Right lobe of liver (tissue), 6 donors: Measurements from ENCODE around the gene WNK2. TPM values are rescaled to one million over a fixed set of nuclear protein-coding genes. Genes with fewer than 3 reads are reported as not detected.

ENCODE experiments used
- ATAC-seq, 4 donors: fragments of 200-7000 bp; cut with Tn5 transposase; one replicate each; pipeline ENCODE4 v1.9.1; 2020; ENCODE audit warnings: mild to moderate bottlenecking in 4 of 4, moderate library complexity in 4 of 4
- DNase-seq, 3 donors: peaks; one replicate each; pipeline ENCODE4 v3.0.0-alpha.2; 2020
- H3K27ac ChIP-seq, 3 donors: fragments of 200-600 bp; one replicate each; pipeline ENCODE4 v1.8.0; 2022
- H3K27me3 ChIP-seq, 2 donors: fragments of 200-600 bp; one replicate each; pipeline ENCODE4 v1.8.0; 2022
- H3K36me3 ChIP-seq, 4 donors: fragments of 200-600 bp; sonication (generic) in 1 of 4; one replicate each; pipeline versions ENCODE4 v1.5.1 to v1.8.0; 2017 to 2022; ENCODE audit warnings: control low read depth in 1 of 4
- H3K4me1 ChIP-seq, 4 donors: fragments of 200-600 bp; sonication (generic) in 1 of 4; one replicate each; pipeline versions ENCODE4 v1.5.1 to v1.8.0; 2017 to 2022; ENCODE audit warnings: control low read depth in 1 of 4
- H3K4me3 ChIP-seq, 3 donors: fragments of 200-600 bp; one replicate each; pipeline ENCODE4 v1.8.0; 2022
- H3K9me3 ChIP-seq, 4 donors: fragments of 200-600 bp; sonication (generic) in 1 of 4; one replicate each; pipeline versions ENCODE4 v1.5.1 to v1.8.0; 2017 to 2022; ENCODE audit warnings: control low read depth in 1 of 4
- CTCF ChIP-seq, 4 donors: fragments of 200-600 bp in 3 of 4; fragments of 450-650 bp in 1 of 4; IDR thresholded peaks; one replicate each; pipeline versions ENCODE4 v1.5.1 to v1.8.0; 2016 to 2022; ENCODE audit warnings: antibody characterized with exemption in 4 of 4, mild to moderate bottlenecking in 2 of 4
- POLR2A ChIP-seq: fragments of 450-650 bp; IDR thresholded peaks from one replicate; pipeline ENCODE4 v1.6.1; 2017; ENCODE audit warnings: antibody characterized with exemption, mild to moderate bottlenecking
- WGBS: methylation state at CpG from one replicate; pipeline ENCODE4 v1.1.6; 2018; ENCODE audit warnings: low coverage, low lambda C conversion rate; ENCODE audit not compliant: insufficient coverage; ENCODE audit errors: missing lambda C conversion rate; 5-methylcytosine and 5-hydroxymethylcytosine counted together
- intact Hi-C, 2 donors: fragments of 100-400 bp; cut with DNase I; formaldehyde crosslinking; loops; one replicate each; pipeline versions ENCODE4 v1.11.2 to v1.14.1; 2022
- total RNA-seq, 6 experiments: library from RNA; depleted of rRNA in 2 of 6; stranded (reverse); fragments of >200 nt in 2 of 6; fragmentation: NEBNext Ultra II Directional in 3 of 6; extraction: Animal tissue kit (Norgen Biotek cat#: 25700) in 3 of 6; gene quantifications; one replicate each; pipeline versions ENCODE4 v1.1.0 to v1.2.4, GENCODE V29; 2016 to 2023
- donor health status: DM: no; HTN: yes; CAD: no.
- donor health status: DM: no; HTN: no; CAD: no.
- donor health status: DM: no; HTN: no; CAD: no.
- donor health status: DM: no; HTN: yes; CAD: no.
- donor health status: DM: no; HTN: yes; CAD: no.

The WNK2 gene
- total RNA-seq, 6 experiments from 2014 or later, result 0.43 to 3.6 (median 1.3) TPM

GRCh38 chr9:93182572-93182971, 1.4 kb upstream of the WNK2 start:
- Histone ChIP-seq H3K4me1 (peaks cover 0 to 12% (median 0%) of the 10 kb centered on the region in 4 donors), H3K27me3 (peaks cover 0 to 13% of the 10 kb centered on the region in 2 donors), H3K9me3 (no peaks in the 10 kb centered on the region), H3K4me3 (no peak overlapping the region), H3K27ac (no peak overlapping the region), H3K36me3 (no peaks in the 10 kb centered on the region)
- intact Hi-C loops, result no loop called here
- WGBS, result 59% methylated on average over 6 of the region's 6 CpGs
- no peak for TF ChIP-seq CTCF (IDR thresholded peaks at IDR 0.05)
- TF ChIP-seq POLR2A, result no peak
- DNase-seq (no peak), ATAC-seq (no peak)

GRCh38 chr9:93183131-93183662, 742 bp upstream of the WNK2 start:
- TF ChIP-seq POLR2A, result no peak
- no peak for TF ChIP-seq CTCF (IDR thresholded peaks at IDR 0.05)
- Histone ChIP-seq H3K4me3 (peak overlapping the region in 1 of 3 donors; percentile 46), H3K9me3 (no peaks in the 10 kb centered on the region), H3K27ac (no peak overlapping the region), H3K27me3 (peaks cover 0 to 13% of the 10 kb centered on the region in 2 donors), H3K4me1 (peaks cover 0 to 12% (median 0%) of the 10 kb centered on the region in 4 donors), H3K36me3 (no peaks in the 10 kb centered on the region)
- DNase-seq, result no peak
- no peak for ATAC-seq
- intact Hi-C loops, result no loop called here
- WGBS, result 76% methylated on average over 3 of the region's 5 CpGs

DNA sequence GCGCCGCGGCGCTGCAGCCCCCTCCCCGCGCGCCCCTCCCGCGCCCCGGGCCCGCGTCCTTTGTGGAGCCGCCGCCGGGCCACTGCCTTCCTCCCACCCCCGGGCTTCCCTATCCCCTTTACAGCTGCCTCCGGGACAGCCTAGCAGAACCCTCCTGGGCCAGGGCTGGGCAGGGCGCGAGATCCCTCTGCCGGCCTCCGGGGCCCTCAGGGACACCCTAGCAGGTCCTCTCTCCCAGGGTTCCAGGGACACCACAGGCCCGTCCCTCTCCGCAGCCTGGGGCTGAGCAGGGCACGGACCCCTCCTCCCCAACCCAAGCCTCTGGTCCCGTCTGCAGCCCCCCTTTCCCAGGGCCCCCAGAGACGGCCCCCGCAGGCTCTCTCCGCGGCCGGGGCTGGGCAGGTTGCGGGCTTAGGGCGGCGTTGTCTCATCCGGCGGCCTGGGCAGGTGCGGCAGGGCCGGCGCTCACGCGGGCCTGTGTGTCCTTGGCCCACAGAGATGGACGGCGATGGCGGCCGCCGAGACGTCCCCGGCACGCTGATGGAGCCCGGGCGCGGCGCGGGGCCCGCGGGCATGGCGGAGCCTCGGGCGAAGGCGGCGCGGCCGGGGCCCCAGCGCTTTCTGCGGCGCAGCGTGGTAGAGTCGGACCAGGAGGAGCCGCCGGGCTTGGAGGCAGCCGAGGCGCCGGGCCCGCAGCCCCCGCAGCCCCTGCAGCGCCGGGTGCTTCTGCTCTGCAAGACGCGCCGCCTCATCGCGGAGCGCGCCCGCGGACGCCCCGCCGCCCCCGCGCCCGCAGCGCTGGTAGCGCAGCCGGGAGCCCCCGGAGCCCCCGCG, 710 bp downstream of the WNK2 start:
- Histone ChIP-seq H3K36me3 (no peaks in the 10 kb centered on the region), H3K4me1 (peaks cover 0 to 12% (median 0%) of the 10 kb centered on the region in 4 donors), H3K4me3 (peak overlapping the region in 2 of 3 donors; percentile 32 to 46), H3K9me3 (no peaks in the 10 kb centered on the region), H3K27me3 (peaks cover 0 to 13% of the 10 kb centered on the region in 2 donors), H3K27ac (no peak overlapping the region)
- TF ChIP-seq CTCF (IDR thresholded peaks at IDR 0.05) (no peak), POLR2A (no peak)
- intact Hi-C loops, result no loop called here
- no peak for DNase-seq
- 24% methylated on average over 5 of the region's 97 CpGs for WGBS
- ATAC-seq, result peak in 3 of 4 donors; percentile 3 to 19 (median 18)

DNA sequence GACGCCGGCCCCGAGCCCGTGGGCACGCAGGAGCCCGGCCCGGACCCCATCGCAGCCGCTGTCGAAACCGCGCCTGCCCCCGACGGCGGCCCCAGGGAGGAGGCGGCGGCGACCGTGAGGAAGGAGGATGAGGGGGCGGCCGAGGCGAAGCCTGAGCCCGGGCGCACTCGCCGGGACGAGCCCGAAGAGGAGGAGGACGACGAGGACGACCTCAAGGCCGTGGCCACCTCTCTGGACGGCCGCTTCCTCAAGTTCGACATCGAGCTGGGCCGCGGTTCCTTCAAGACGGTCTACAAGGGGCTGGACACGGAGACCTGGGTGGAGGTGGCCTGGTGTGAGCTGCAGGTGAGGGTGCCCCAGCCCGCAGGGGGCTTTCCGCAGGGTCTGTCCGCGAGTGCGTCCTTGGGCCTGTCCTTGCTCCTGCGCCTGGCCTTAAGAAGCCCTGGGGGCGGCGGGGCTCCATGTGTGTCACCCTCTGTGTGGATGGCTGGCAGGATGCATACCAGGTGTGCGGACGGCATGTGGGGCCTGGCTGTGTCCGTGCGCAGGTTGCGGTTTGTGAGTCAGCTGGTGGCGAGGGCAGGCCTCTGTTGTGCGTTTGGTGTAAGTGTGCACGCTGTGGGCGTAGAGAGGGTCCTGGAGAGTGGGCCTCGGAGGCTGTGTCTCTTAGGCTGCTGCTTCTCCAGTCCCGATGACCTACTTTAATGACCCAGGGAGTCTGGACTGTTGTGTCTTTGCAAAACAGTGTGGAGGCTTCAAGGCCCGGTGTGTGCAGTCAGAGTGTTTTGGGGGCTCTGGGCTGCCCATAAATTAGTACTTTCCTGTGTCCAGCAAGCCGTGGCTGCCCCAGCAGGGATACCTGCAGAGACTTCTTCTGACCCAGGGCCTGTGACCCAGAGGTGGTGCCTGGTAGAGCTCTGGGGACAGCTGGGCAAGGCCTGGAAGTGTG, 1.6 kb downstream of the WNK2 start:
- Histone ChIP-seq H3K36me3 (no peaks in the 10 kb centered on the region), H3K4me1 (peaks cover 0 to 12% (median 0%) of the 10 kb centered on the region in 4 donors), H3K27ac (no peak overlapping the region), H3K9me3 (no peaks in the 10 kb centered on the region), H3K4me3 (peak overlapping the region in 1 of 3 donors; percentile 46), H3K27me3 (peaks cover 0 to 13% of the 10 kb centered on the region in 2 donors)
- DNase-seq (no peak), ATAC-seq (no peak)
- intact Hi-C loops, result no loop called here
- TF ChIP-seq POLR2A, result no peak
- TF ChIP-seq CTCF (IDR thresholded peaks at IDR 0.05), result no peak
- 81% methylated on average over 18 of the region's 61 CpGs for WGBS
